Measurements from ENCODE around the gene SLC25A38. TPM values are rescaled to one million over a fixed set of nuclear protein-coding genes. Genes with fewer than 3 reads are reported as not detected.
"Not testable (repeated sequence)": the region's sequence is repeated elsewhere in the genome, so short reads cannot be mapped to it uniquely, and the experiment has no call there.

The SLC25A38 gene
- total RNA-seq, 1 donor from 2014 or later: 34.4 TPM

GRCh38 chr3:39350714-39351113 lies 32.5 kb upstream of the SLC25A38 start:
- DNase-seq (ENCODE audit: low read depth): no peak
- H3K27me3 Mint-ChIP-seq (ENCODE audit: low read depth, unreplicated experiment): peaks cover 12% of the 10 kb centered on the region
- Histone ChIP-seq H3K4me2 (ENCODE audit: low read length) (no peak overlapping the region), H3K36me3 (ENCODE audit: insufficient read depth, low read length) (no peaks in the 10 kb centered on the region), H3K79me2 (ENCODE audit: insufficient read depth, low read length) (no peaks in the 10 kb centered on the region), H3K27me3 (ENCODE audit: insufficient read depth, low read length) (no peaks in the 10 kb centered on the region), H3K4me1 (ENCODE audit: insufficient read depth, low read length) (no peaks in the 10 kb centered on the region), H2AFZ (ENCODE audit: low read depth, low read length) (no peak overlapping the region), H3K4me3 (ENCODE audit: insufficient read depth, low read depth, low read length) (no peak overlapping the region), H3K27ac (ENCODE audit: low read depth, low read length) (no peak overlapping the region), H3K9ac (ENCODE audit: low read length) (no peak overlapping the region), H4K20me1 (ENCODE audit: insufficient read depth, low read length) (no peaks in the 10 kb centered on the region), H3K9me3 (ENCODE audit: insufficient read depth, low read depth, low read length) (no peaks in the 10 kb centered on the region)
- no peaks in the 10 kb centered on the region for H3K4me1 Mint-ChIP-seq (ENCODE audit: low read depth, unreplicated experiment)
- no peak for FAIRE-seq
- H3K9me3 Mint-ChIP-seq (ENCODE audit: unreplicated experiment): no peaks in the 10 kb centered on the region
- no peaks in the 10 kb centered on the region for H3K36me3 Mint-ChIP-seq (ENCODE audit: low read depth, unreplicated experiment)
- no peak for TF ChIP-seq CTCF (IDR thresholded peaks at IDR 0.05; ENCODE audit: insufficient read depth, low read depth, low read length)
- no peak for TF ChIP-seq EZH2 (IDR thresholded peaks at IDR 0.05; ENCODE audit: insufficient read depth, low read length)
- no peak overlapping the region for H3K4me3 Mint-ChIP-seq (ENCODE audit: unreplicated experiment)
- no peak overlapping the region for H3K27ac Mint-ChIP-seq (ENCODE audit: unreplicated experiment)

DNA sequence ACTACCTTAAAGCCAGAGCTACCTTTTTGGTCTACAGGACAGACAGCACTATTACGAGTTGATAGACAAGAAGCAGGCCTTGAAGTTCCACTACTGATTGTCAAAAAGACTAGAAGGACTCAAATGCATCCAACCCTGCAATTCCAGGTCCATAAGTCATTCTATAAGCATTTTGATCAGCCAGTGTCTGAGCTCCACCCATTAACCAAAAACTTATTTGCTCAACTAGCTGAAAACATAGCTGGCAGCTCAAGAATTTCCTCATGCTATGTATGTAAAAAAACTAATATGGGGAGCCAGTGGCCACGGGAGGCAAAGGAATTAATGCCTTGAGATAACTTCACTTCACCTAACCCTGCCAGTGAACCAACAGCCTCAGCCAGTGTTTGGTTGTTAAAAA lies 32.0 kb upstream of the SLC25A38 start:
- not testable (repeated sequence) for DNase-seq (ENCODE audit: low read depth); H3K4me1 Mint-ChIP-seq (ENCODE audit: low read depth, unreplicated experiment); H3K79me2 ChIP-seq (ENCODE audit: insufficient read depth, low read length); H3K9ac ChIP-seq (ENCODE audit: low read length); H3K4me1 ChIP-seq (ENCODE audit: insufficient read depth, low read length); H3K4me3 ChIP-seq (ENCODE audit: insufficient read depth, low read depth, low read length); H3K27me3 ChIP-seq (ENCODE audit: insufficient read depth, low read length); H3K9me3 Mint-ChIP-seq (ENCODE audit: unreplicated experiment); H4K20me1 ChIP-seq (ENCODE audit: insufficient read depth, low read length); H3K4me3 Mint-ChIP-seq (ENCODE audit: unreplicated experiment); H3K27ac ChIP-seq (ENCODE audit: low read depth, low read length); H3K36me3 ChIP-seq (ENCODE audit: insufficient read depth, low read length); FAIRE-seq; H3K36me3 Mint-ChIP-seq (ENCODE audit: low read depth, unreplicated experiment); H3K9me3 ChIP-seq (ENCODE audit: insufficient read depth, low read depth, low read length); H3K27ac Mint-ChIP-seq (ENCODE audit: unreplicated experiment); H3K4me2 ChIP-seq (ENCODE audit: low read length); H2AFZ ChIP-seq (ENCODE audit: low read depth, low read length)
- H3K27me3 Mint-ChIP-seq (ENCODE audit: low read depth, unreplicated experiment): peaks cover 12% of the 10 kb centered on the region

- not testable (repeated sequence) for H3K36me3 ChIP-seq (ENCODE audit: insufficient read depth, low read length); H3K9me3 ChIP-seq (ENCODE audit: insufficient read depth, low read depth, low read length); H3K4me3 Mint-ChIP-seq (ENCODE audit: unreplicated experiment); H3K9ac ChIP-seq (ENCODE audit: low read length); H3K4me2 ChIP-seq (ENCODE audit: low read length); H3K4me1 ChIP-seq (ENCODE audit: insufficient read depth, low read length); H2AFZ ChIP-seq (ENCODE audit: low read depth, low read length); H3K4me3 ChIP-seq (ENCODE audit: insufficient read depth, low read depth, low read length); H3K27ac ChIP-seq (ENCODE audit: low read depth, low read length); H3K27me3 Mint-ChIP-seq (ENCODE audit: low read depth, unreplicated experiment); H4K20me1 ChIP-seq (ENCODE audit: insufficient read depth, low read length); H3K36me3 Mint-ChIP-seq (ENCODE audit: low read depth, unreplicated experiment); H3K27ac Mint-ChIP-seq (ENCODE audit: unreplicated experiment); H3K27me3 ChIP-seq (ENCODE audit: insufficient read depth, low read length); H3K79me2 ChIP-seq (ENCODE audit: insufficient read depth, low read length); H3K4me1 Mint-ChIP-seq (ENCODE audit: low read depth, unreplicated experiment); DNase-seq (ENCODE audit: low read depth); H3K9me3 Mint-ChIP-seq (ENCODE audit: unreplicated experiment); FAIRE-seq
These were observed 29.8 kb upstream of the SLC25A38 start for GRCh38 chr3:39353168-39353927.
